Panc1 (cell line): ENCODE measurements around the gene ESRRB. TPM values are rescaled to one million over a fixed set of nuclear protein-coding genes. Genes with fewer than 3 reads are reported as not detected.

ENCODE experiments used
- ATAC-seq: fragments of 200-7000 bp; cut with Tn5 transposase; 2 replicates; pipeline ENCODE4 v1.9.1; 2020; ENCODE audit warnings: mild to moderate bottlenecking, moderate library complexity
- BruUV-seq: library from RNA; stranded (reverse); fragments of 400-500 nt; replicated peaks from 2 replicates; lab custom pipeline; 2021; lab: Mats Ljungman, UMichigan
- CTCF ChIA-PET: fragments of 300-600 bp; sonication (Branson Sonifier 250); formaldehyde crosslinking; loops from one replicate; lab custom pipeline; 2022; ENCODE audit warnings: antibody characterized with exemption; lab: Charles Lee
- POLR2A ChIA-PET: fragments of 300-600 bp; sonication (Branson Sonifier 250); formaldehyde crosslinking; loops from one replicate; lab custom pipeline; 2022; ENCODE audit warnings: antibody characterized with exemption; lab: Charles Lee
- DNase-seq: peaks from one replicate; pipeline ENCODE4 v3.0.0-alpha.2; 2010; ENCODE audit warnings: low read depth, low spot score
- H3K27ac ChIP-seq: 2 replicates; pipeline ENCODE4 v1.5.1; 2011; ENCODE audit warnings: mild to moderate bottlenecking, low read length, inconsistent platforms
- H3K27me3 ChIP-seq: fragments of 200-500 bp; sonication (Bioruptor generic); 2 replicates; pipeline ENCODE4 v1.6.0; 2014; ENCODE audit warnings: low read length, inconsistent platforms; ENCODE audit not compliant: control insufficient read depth, insufficient read depth
- H3K36me3 ChIP-seq: fragments of 200-500 bp; sonication (Bioruptor generic); 2 replicates; pipeline ENCODE4 v1.5.1; 2014; ENCODE audit warnings: inconsistent platforms, mild to moderate bottlenecking, low read length, moderate library complexity; ENCODE audit not compliant: control insufficient read depth, insufficient read depth
- H3K4me1 ChIP-seq: 2 replicates; pipeline ENCODE4 v1.5.1; 2011; ENCODE audit warnings: inconsistent platforms, mild to moderate bottlenecking, low read length, moderate library complexity; ENCODE audit not compliant: control insufficient read depth, insufficient read depth
- H3K4me3 ChIP-seq, 2 experiments: 2 replicates each; pipeline ENCODE4 v1.5.1; 2011 to 2012; ENCODE audit warnings: low read depth in 2 of 2, low read length in 2 of 2, mild to moderate bottlenecking in 2 of 2, inconsistent platforms in 1 of 2, moderate library complexity in 1 of 2
- H3K9me3 ChIP-seq: fragments of 200-500 bp; sonication (Bioruptor generic); 2 replicates; pipeline ENCODE4 v1.5.1; 2014; ENCODE audit warnings: low read depth, mild to moderate bottlenecking, inconsistent platforms, low read length, moderate library complexity; ENCODE audit not compliant: control insufficient read depth, insufficient read depth
- POLR2AphosphoS5 ChIP-seq: IDR thresholded peaks from 2 replicates; pipeline ENCODE4 v1.6.1; 2012; ENCODE audit warnings: mild to moderate bottlenecking, low read depth, low read length, moderate library complexity
- SIN3A ChIP-seq: IDR thresholded peaks from 2 replicates; pipeline ENCODE4 v1.6.1; 2012; ENCODE audit warnings: low read depth, mild to moderate bottlenecking, low read length, moderate library complexity, borderline replicate concordance; ENCODE audit not compliant: insufficient read depth
- TCF7L2 ChIP-seq: IDR thresholded peaks from 2 replicates; pipeline ENCODE4 v1.6.1; 2011; ENCODE audit warnings: mild to moderate bottlenecking, low read depth, low read length, inconsistent platforms
- in situ Hi-C: cut with HindIII; loops from 2 replicates; pipeline ENCODE4 v1.10.0; 2016; ENCODE audit warnings: low sequenced_read_pairs, low pct_unique_long_range_greater_than_20kb
- intact Hi-C: fragments of 100-400 bp; cut with micrococcal nuclease; formaldehyde crosslinking; loops from one replicate; pipeline ENCODE4 v1.10.0; 2022; ENCODE audit not compliant: unreplicated experiment
- total RNA-seq: library from RNA; stranded (reverse); gene quantifications from one replicate; pipeline ENCODE4 v1.2.1, GENCODE V29; 2021; ENCODE audit not compliant: unreplicated experiment
- TF ChIP-seq, protein P1 (sequence below): fragments of 450-650 bp; IDR thresholded peaks from 2 replicates; pipeline ENCODE4 v1.5.1; 2017; ENCODE audit warnings: mild to moderate bottlenecking
- TF ChIP-seq, protein P2 (sequence below), 2 experiments: IDR thresholded peaks; 2 replicates each; pipeline ENCODE4 v1.6.1; 2011 to 2012; ENCODE audit warnings: low read depth in 2 of 2, control low read depth in 1 of 2, low read length in 1 of 2, mild to moderate bottlenecking in 1 of 2, moderate library complexity in 1 of 2; ENCODE audit not compliant: insufficient read depth in 1 of 2

The ESRRB gene
- total RNA-seq, 1 experiment from 2014 or later, result not detected

DNA sequence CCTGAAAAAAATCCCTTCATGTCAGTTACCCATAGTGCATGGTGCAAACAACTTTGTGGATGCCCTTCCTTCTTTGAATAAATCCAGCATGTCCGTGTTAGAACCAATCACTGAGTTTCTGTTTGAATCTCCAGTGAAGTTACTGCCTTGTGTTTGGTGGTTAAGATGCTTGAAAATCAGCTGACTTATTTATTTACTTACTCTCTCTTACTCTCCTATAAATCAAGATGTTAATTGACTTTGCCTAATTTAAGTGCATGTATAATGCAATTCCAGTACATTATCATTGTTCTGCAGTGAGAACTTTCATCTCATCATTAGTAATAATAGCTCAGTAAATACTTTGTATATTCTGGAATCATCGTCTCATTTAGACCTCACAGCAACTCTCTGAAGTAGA, 114.2 kb downstream of the ESRRB start:
- ChIA-PET CTCF (no interaction called here), POLR2A (no interaction called here)
- Histone ChIP-seq H3K27ac (no peak overlapping the region), H3K4me3 (no peak overlapping the region), H3K36me3 (no peaks in the 10 kb centered on the region), H3K9me3 (no peaks in the 10 kb centered on the region), H3K27me3 (no peaks in the 10 kb centered on the region), H3K4me1 (no peaks in the 10 kb centered on the region)
- DNase-seq, result no peak
- in situ Hi-C loops (no loop called here), intact Hi-C loops (no loop called here)
- no TSS peak for BruUV-seq
- ATAC-seq, result no peak
- TF ChIP-seq, protein P1, sequence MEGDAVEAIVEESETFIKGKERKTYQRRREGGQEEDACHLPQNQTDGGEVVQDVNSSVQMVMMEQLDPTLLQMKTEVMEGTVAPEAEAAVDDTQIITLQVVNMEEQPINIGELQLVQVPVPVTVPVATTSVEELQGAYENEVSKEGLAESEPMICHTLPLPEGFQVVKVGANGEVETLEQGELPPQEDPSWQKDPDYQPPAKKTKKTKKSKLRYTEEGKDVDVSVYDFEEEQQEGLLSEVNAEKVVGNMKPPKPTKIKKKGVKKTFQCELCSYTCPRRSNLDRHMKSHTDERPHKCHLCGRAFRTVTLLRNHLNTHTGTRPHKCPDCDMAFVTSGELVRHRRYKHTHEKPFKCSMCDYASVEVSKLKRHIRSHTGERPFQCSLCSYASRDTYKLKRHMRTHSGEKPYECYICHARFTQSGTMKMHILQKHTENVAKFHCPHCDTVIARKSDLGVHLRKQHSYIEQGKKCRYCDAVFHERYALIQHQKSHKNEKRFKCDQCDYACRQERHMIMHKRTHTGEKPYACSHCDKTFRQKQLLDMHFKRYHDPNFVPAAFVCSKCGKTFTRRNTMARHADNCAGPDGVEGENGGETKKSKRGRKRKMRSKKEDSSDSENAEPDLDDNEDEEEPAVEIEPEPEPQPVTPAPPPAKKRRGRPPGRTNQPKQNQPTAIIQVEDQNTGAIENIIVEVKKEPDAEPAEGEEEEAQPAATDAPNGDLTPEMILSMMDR, result no peak
- TF ChIP-seq SIN3A, result no peak
- TF ChIP-seq, protein P2, sequence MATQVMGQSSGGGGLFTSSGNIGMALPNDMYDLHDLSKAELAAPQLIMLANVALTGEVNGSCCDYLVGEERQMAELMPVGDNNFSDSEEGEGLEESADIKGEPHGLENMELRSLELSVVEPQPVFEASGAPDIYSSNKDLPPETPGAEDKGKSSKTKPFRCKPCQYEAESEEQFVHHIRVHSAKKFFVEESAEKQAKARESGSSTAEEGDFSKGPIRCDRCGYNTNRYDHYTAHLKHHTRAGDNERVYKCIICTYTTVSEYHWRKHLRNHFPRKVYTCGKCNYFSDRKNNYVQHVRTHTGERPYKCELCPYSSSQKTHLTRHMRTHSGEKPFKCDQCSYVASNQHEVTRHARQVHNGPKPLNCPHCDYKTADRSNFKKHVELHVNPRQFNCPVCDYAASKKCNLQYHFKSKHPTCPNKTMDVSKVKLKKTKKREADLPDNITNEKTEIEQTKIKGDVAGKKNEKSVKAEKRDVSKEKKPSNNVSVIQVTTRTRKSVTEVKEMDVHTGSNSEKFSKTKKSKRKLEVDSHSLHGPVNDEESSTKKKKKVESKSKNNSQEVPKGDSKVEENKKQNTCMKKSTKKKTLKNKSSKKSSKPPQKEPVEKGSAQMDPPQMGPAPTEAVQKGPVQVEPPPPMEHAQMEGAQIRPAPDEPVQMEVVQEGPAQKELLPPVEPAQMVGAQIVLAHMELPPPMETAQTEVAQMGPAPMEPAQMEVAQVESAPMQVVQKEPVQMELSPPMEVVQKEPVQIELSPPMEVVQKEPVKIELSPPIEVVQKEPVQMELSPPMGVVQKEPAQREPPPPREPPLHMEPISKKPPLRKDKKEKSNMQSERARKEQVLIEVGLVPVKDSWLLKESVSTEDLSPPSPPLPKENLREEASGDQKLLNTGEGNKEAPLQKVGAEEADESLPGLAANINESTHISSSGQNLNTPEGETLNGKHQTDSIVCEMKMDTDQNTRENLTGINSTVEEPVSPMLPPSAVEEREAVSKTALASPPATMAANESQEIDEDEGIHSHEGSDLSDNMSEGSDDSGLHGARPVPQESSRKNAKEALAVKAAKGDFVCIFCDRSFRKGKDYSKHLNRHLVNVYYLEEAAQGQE (IDR thresholded peaks at IDR 0.05; ENCODE audit: insufficient read depth in 1 of 2, low read depth in 2 of 2, low read length in 1 of 2), result no peak
- no peak for TF ChIP-seq TCF7L2

DNA sequence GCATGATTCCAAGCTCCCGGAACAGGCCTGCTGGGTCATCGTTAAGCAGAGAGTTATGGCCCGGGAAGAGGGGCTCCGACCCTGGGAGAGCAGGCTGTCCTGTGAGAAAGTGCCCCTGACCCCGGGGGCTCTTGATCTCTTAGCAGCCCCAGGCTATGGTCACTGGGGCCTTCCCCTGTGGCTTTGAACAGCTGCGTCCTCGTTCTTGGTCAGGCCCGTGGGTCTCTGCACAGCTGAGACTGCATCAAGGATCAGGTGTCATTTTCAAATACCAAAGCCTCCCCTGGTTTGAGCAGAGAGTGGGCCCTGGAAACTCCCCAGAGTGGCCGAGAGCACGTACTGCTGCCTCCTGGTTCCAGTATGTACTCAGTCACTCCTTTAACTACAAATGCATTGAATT, 114.8 kb downstream of the ESRRB start:
- no TSS peak for BruUV-seq
- TF ChIP-seq, protein P1, result no peak
- no peak for TF ChIP-seq TCF7L2
- TF ChIP-seq, protein P2 (IDR thresholded peaks at IDR 0.05; ENCODE audit: insufficient read depth in 1 of 2, low read depth in 2 of 2, low read length in 1 of 2), result no peak
- TF ChIP-seq SIN3A, result no peak
- TF ChIP-seq POLR2AphosphoS5, result no peak
- ATAC-seq (no peak), DNase-seq (no peak)
- intact Hi-C loops (no loop called here), in situ Hi-C loops (no loop called here)
- Histone ChIP-seq H3K27ac (no peak overlapping the region), H3K27me3 (no peaks in the 10 kb centered on the region), H3K4me1 (no peaks in the 10 kb centered on the region), H3K9me3 (no peaks in the 10 kb centered on the region), H3K4me3 (no peak overlapping the region), H3K36me3 (no peaks in the 10 kb centered on the region)
- POLR2A ChIA-PET, result no interaction called here
- CTCF ChIA-PET, result no interaction called here
